A673 (cell line): ENCODE data around the gene SLC2A2. TPM values are rescaled to one million over a fixed set of nuclear protein-coding genes. Genes with fewer than 3 reads are reported as not detected.

Experiments used
- Bru-seq: library from RNA; stranded (reverse); fragments of 400-500 nt; gene quantifications from one replicate; lab custom pipeline; 2021; lab: Mats Ljungman, UMichigan
- BruChase-seq, 2 experiments: library from RNA; stranded (reverse); fragments of 400-500 nt; gene quantifications; one replicate each; lab custom pipeline; 2021; lab: Mats Ljungman, UMichigan
- BruUV-seq: library from RNA; stranded (reverse); fragments of 400-500 nt; replicated peaks from 2 replicates; lab custom pipeline; 2021; lab: Mats Ljungman, UMichigan
- CTCF ChIA-PET: fragments of 300-600 bp; sonication (Branson Sonifier 250); formaldehyde crosslinking; loops from one replicate; lab custom pipeline; 2022; ENCODE audit warnings: antibody characterized with exemption; lab: Charles Lee
- POLR2A ChIA-PET: fragments of 300-600 bp; sonication (Branson Sonifier 250); formaldehyde crosslinking; loops from one replicate; lab custom pipeline; 2022; ENCODE audit warnings: antibody characterized with exemption; ENCODE audit not compliant: low non-redundant PET; lab: Charles Lee
- DNase-seq: peaks from one replicate; pipeline ENCODE4 v3.0.0-alpha.2; 2015; ENCODE audit warnings: low spot score
- H3K27ac ChIP-seq: fragments of 200-600 bp; sonication (generic); 2 replicates; pipeline ENCODE4 v1.5.1; 2016; ENCODE audit warnings: mixed run types, low read depth, mild to moderate bottlenecking, mixed read lengths, antibody characterized with exemption, low read length; ENCODE audit not compliant: poor library complexity, severe bottlenecking
- H3K27me3 ChIP-seq: fragments of 200-600 bp; sonication (generic); replicated peaks from 2 replicates; pipeline ENCODE4 v1.6.1; 2017; ENCODE audit warnings: mixed run types, low read depth, mild to moderate bottlenecking, mixed read lengths, antibody characterized with exemption, low read length; ENCODE audit not compliant: insufficient read depth, poor library complexity
- H3K36me3 ChIP-seq: fragments of 200-600 bp; sonication (generic); 2 replicates; pipeline ENCODE4 v1.6.1; 2016; ENCODE audit warnings: mixed run types, mild to moderate bottlenecking, mixed read lengths, antibody characterized with exemption, low read length; ENCODE audit not compliant: insufficient read depth, poor library complexity, severe bottlenecking
- H3K4me1 ChIP-seq: fragments of 200-600 bp; sonication (generic); 2 replicates; pipeline ENCODE4 v1.6.1; 2017; ENCODE audit warnings: mixed run types, mild to moderate bottlenecking, mixed read lengths, antibody characterized with exemption, low read length; ENCODE audit not compliant: insufficient read depth, poor library complexity, severe bottlenecking
- H3K4me3 ChIP-seq: fragments of 200-600 bp; sonication (generic); 2 replicates; pipeline ENCODE4 v1.5.1; 2016; ENCODE audit warnings: low read depth, mixed run types, mild to moderate bottlenecking, mixed read lengths, low read length; ENCODE audit not compliant: poor library complexity, severe bottlenecking
- H3K9me3 ChIP-seq: fragments of 200-600 bp; sonication (generic); 2 replicates; pipeline ENCODE4 v1.6.1; 2016; ENCODE audit warnings: mixed run types, low read depth, mild to moderate bottlenecking, mixed read lengths, antibody characterized with exemption, low read length; ENCODE audit not compliant: poor library complexity, severe bottlenecking
- EZH2 ChIP-seq: fragments of 200-600 bp; sonication (generic); IDR thresholded peaks from 2 replicates; pipeline ENCODE4 v1.6.1; 2017; ENCODE audit warnings: borderline replicate concordance, low read depth, mild to moderate bottlenecking, mixed read lengths, antibody characterized with exemption, low read length; ENCODE audit not compliant: poor library complexity, severe bottlenecking
- intact Hi-C: fragments of 100-400 bp; cut with micrococcal nuclease; formaldehyde crosslinking; loops from one replicate; pipeline ENCODE4 v1.10.0; 2022; ENCODE audit not compliant: unreplicated experiment
- long read RNA-seq: library from polyadenylated mRNA; stranded (forward); transcript quantifications from one replicate; pipeline ENCODE4 v2.0.0, GENCODE V29; 2022
- total RNA-seq: library from RNA; stranded (reverse); gene quantifications from 2 replicates; pipeline ENCODE4 v1.2.3, GENCODE V29; 2021
- TF ChIP-seq, protein P1 (sequence below): fragments of 300-800, 200-600 bp; sonication (generic); conservative IDR thresholded peaks from 2 replicates; pipeline ENCODE4 v1.5.1; 2017; ENCODE audit warnings: low read depth, mild to moderate bottlenecking, antibody characterized with exemption, low read length, moderate library complexity, mixed read lengths

SLC2A2 gene
- not detected in 2 replicates for total RNA-seq
- Bru-seq, nascent RNA = not detected
- not detected for BruChase-seq, experiment 1, labeled RNA remaining after a 2-hour chase
- BruChase-seq, experiment 2, labeled RNA remaining after a 6-hour chase = not detected
- long read RNA-seq = 0 reads

DNA sequence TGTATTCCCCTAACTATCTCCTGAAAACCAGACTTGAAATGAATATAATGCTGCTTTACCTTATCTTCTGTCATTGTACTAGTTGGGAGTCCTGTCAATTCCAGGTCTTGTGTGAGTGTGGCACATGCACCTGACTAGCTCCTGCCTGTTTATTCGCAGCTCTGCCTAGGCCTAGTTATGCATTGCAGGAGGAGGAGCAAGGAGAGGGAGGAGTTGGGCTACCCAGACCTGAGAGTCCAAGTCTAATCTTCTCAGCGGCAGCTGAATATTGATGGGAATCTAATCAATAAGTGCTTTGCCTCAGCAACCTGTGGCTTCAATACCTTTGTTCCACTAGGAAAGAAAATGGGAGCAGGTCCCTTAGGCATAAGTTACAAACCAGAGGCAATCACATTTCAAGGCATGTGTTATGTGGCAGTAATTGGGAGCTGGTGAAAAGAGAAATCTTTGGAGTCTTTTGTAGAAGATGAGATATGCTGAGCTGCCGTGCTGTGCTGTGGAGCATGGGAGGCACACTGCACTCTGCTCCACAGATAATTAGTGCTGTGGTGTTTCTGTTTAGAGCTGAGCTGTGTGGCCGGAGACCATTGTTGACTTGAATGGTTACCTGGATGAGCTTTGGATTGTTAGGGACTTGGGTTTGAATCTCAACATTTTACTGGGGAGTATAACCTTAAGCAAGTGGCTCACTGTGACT is at the start of gene SLC2A2:
Gene SLC2A2 (minus strand): TSS at position 124 of the 697 bp plus-strand sequence. CDS start 50 bp downstream, at position 74.
- TF ChIP-seq, protein P1, sequence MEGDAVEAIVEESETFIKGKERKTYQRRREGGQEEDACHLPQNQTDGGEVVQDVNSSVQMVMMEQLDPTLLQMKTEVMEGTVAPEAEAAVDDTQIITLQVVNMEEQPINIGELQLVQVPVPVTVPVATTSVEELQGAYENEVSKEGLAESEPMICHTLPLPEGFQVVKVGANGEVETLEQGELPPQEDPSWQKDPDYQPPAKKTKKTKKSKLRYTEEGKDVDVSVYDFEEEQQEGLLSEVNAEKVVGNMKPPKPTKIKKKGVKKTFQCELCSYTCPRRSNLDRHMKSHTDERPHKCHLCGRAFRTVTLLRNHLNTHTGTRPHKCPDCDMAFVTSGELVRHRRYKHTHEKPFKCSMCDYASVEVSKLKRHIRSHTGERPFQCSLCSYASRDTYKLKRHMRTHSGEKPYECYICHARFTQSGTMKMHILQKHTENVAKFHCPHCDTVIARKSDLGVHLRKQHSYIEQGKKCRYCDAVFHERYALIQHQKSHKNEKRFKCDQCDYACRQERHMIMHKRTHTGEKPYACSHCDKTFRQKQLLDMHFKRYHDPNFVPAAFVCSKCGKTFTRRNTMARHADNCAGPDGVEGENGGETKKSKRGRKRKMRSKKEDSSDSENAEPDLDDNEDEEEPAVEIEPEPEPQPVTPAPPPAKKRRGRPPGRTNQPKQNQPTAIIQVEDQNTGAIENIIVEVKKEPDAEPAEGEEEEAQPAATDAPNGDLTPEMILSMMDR = no peak
- no peak for TF ChIP-seq EZH2
- intact Hi-C loops = no loop called here
- no peak for DNase-seq
- H3K4me3 ChIP-seq = no peak within 1 kb of the TSS
- CTCF ChIA-PET = no interaction called here
- H3K27ac ChIP-seq = no peak within 1 kb of the TSS
- H3K4me1 ChIP-seq = no peaks in the 10 kb centered on the region
- POLR2A ChIA-PET = no interaction called here
- no peaks in the 10 kb centered on the region for H3K36me3 ChIP-seq
- no TSS peak for BruUV-seq
- no peaks in the 10 kb centered on the region for H3K9me3 ChIP-seq
- H3K27me3 ChIP-seq = no peaks in the 10 kb centered on the region

DNA sequence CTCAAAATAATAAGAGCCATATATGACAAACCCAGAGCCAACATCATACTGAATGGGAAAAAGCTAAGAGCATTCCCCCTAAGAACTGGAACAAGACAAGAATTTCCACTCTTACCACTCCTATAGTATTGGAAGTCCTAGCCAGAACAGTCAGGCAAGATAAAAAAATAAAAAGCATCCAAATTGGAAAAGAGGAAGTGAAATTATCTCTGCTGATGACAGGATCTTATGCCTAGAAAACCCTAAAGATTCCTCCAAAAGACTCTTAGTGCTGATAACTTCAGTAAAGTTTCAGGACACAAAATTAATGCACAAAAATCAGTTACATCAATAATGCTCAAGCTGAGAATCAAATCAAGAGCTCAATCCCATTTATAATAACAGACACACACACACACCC is 45.9 kb upstream of the SLC2A2 start:
- TF ChIP-seq, protein P1 = no peak
- intact Hi-C loops = no loop called here
- Histone ChIP-seq H3K36me3 (no peaks in the 10 kb centered on the region), H3K27me3 (no peaks in the 10 kb centered on the region), H3K27ac (no peak overlapping the region), H3K9me3 (no peaks in the 10 kb centered on the region), H3K4me3 (no peak overlapping the region), H3K4me1 (no peaks in the 10 kb centered on the region)
- ChIA-PET POLR2A (no interaction called here), CTCF (no interaction called here)
- DNase-seq = no peak
- BruUV-seq = no TSS peak

DNA sequence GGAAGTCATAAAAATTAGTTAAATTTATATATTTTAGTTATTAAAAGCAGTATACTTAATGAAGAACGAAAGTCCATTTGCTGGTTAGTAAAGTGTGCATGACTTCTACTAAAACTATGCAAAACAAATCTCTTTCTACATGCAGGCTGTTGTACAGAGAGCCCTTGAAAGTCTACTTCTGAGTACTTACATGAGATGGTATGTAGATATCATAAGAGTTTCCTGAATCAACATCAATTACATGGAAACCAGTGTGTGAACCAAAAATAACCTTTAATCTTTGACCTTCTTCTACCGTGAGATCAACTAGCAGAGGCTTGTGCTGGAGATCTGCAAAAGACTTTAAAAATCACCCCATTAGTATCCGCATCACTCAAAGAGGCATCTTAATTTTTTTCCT is 42.1 kb upstream of the SLC2A2 start:
- BruUV-seq = no TSS peak

More for the DNA sequence above, 42.1 kb upstream of the SLC2A2 start:
- Histone ChIP-seq H3K4me1 (no peaks in the 10 kb centered on the region), H3K9me3 (no peaks in the 10 kb centered on the region), H3K4me3 (no peak overlapping the region), H3K27me3 (no peaks in the 10 kb centered on the region), H3K27ac (no peak overlapping the region), H3K36me3 (no peaks in the 10 kb centered on the region)
- intact Hi-C loops = no loop called here
- TF ChIP-seq, protein P1 = no peak
- TF ChIP-seq EZH2 = no peak
- ChIA-PET CTCF (no interaction called here), POLR2A (no interaction called here)
- no peak for DNase-seq
